ENCODE data around the gene ST3GAL6. TPM values are rescaled to one million over a fixed set of nuclear protein-coding genes. Genes with fewer than 3 reads are reported as not detected.

Gene ST3GAL6
- total RNA-seq, 3 donors from 2014 or later (not counting 1 experiment from before 2014, with no cell fraction given), result 0.38 to 3.7 (median 1.4) TPM

- Mint-ChIP-seq H3K27me3 (ENCODE audit: low read depth in 2 of 2) (no peaks in the 10 kb centered on the region), H3K4me3 (no peak overlapping the region), H3K4me1 (no peaks in the 10 kb centered on the region), H3K9me3 (no peaks in the 10 kb centered on the region), H3K36me3 (no peaks in the 10 kb centered on the region), H3K27ac (no peak overlapping the region)
- intact Hi-C loops (cut with micrococcal nuclease), result no loop called here
- no peaks in the 10 kb centered on the region for H3K4me1 ChIP-seq (ENCODE audit: control insufficient read depth, insufficient read depth, low read length)
- no peak for TF ChIP-seq CTCF (IDR thresholded peaks at IDR 0.05)
- no peak overlapping the region for H3K27ac ChIP-seq (ENCODE audit: low read length)
- no peaks in the 10 kb centered on the region for H3K9me3 ChIP-seq (ENCODE audit: control insufficient read depth, insufficient read depth, low read length)
- WGBS (ENCODE audit: insufficient coverage), result 91% methylated on average over 3 of the region's 4 CpGs
- DNase-seq (no peak), ATAC-seq (no peak)
- no peak overlapping the region for H3K4me3 ChIP-seq (ENCODE audit: low read length)
- no peaks in the 10 kb centered on the region for H3K27me3 ChIP-seq (ENCODE audit: control insufficient read depth, insufficient read depth, low read length)
- H3K36me3 ChIP-seq (ENCODE audit: control insufficient read depth, insufficient read depth, low read length), result no peaks in the 10 kb centered on the region
Measured at GRCh38 chr3:98807011-98807410, 43.9 kb downstream of the ST3GAL6 start.

GRCh38 chr3:98807561-98807960, 44.4 kb downstream of the ST3GAL6 start:
- H3K4me1 Mint-ChIP-seq, result no peaks in the 10 kb centered on the region
- Histone ChIP-seq H3K27me3 (ENCODE audit: control insufficient read depth, insufficient read depth, low read length) (no peaks in the 10 kb centered on the region), H3K4me3 (ENCODE audit: low read length) (no peak overlapping the region), H3K27ac (ENCODE audit: low read length) (no peak overlapping the region), H3K36me3 (ENCODE audit: control insufficient read depth, insufficient read depth, low read length) (no peaks in the 10 kb centered on the region), H3K9me3 (ENCODE audit: control insufficient read depth, insufficient read depth, low read length) (no peaks in the 10 kb centered on the region), H3K4me1 (ENCODE audit: control insufficient read depth, insufficient read depth, low read length) (no peaks in the 10 kb centered on the region)
- no peaks in the 10 kb centered on the region for H3K36me3 Mint-ChIP-seq
- no peak for DNase-seq
- ATAC-seq, result no peak
- no peaks in the 10 kb centered on the region for H3K9me3 Mint-ChIP-seq
- H3K4me3 Mint-ChIP-seq, result no peak overlapping the region
- no peaks in the 10 kb centered on the region for H3K27me3 Mint-ChIP-seq (ENCODE audit: low read depth in 2 of 2)
- intact Hi-C loops (cut with micrococcal nuclease), result no loop called here
- 70% methylated on average over 1 of the region's 1 CpG for WGBS (ENCODE audit: insufficient coverage)
- H3K27ac Mint-ChIP-seq, result no peak overlapping the region
- no peak for TF ChIP-seq CTCF (IDR thresholded peaks at IDR 0.05)

- Histone ChIP-seq H3K4me3 (ENCODE audit: low read length) (no peak overlapping the region), H3K27ac (ENCODE audit: low read length) (no peak overlapping the region), H3K27me3 (ENCODE audit: control insufficient read depth, insufficient read depth, low read length) (no peaks in the 10 kb centered on the region), H3K9me3 (ENCODE audit: control insufficient read depth, insufficient read depth, low read length) (no peaks in the 10 kb centered on the region), H3K4me1 (ENCODE audit: control insufficient read depth, insufficient read depth, low read length) (no peaks in the 10 kb centered on the region), H3K36me3 (ENCODE audit: control insufficient read depth, insufficient read depth, low read length) (no peaks in the 10 kb centered on the region)
- H3K36me3 Mint-ChIP-seq, result no peaks in the 10 kb centered on the region
- no peak overlapping the region for H3K27ac Mint-ChIP-seq
- H3K4me3 Mint-ChIP-seq, result no peak overlapping the region
- H3K9me3 Mint-ChIP-seq, result no peaks in the 10 kb centered on the region
- ATAC-seq (no peak), DNase-seq (no peak)
- 88% methylated on average over 1 of the region's 2 CpGs for WGBS (ENCODE audit: insufficient coverage)
- no peak for TF ChIP-seq CTCF (IDR thresholded peaks at IDR 0.05)
- no peaks in the 10 kb centered on the region for H3K27me3 Mint-ChIP-seq (ENCODE audit: low read depth in 2 of 2)
- no peaks in the 10 kb centered on the region for H3K4me1 Mint-ChIP-seq
- intact Hi-C loops (cut with micrococcal nuclease), result no loop called here
Measured at GRCh38 chr3:98808071-98808470, 44.9 kb downstream of the ST3GAL6 start.

- Histone ChIP-seq H3K27me3 (ENCODE audit: control insufficient read depth, insufficient read depth, low read length) (no peaks in the 10 kb centered on the region), H3K27ac (ENCODE audit: low read length) (no peak overlapping the region), H3K4me1 (ENCODE audit: control insufficient read depth, insufficient read depth, low read length) (no peaks in the 10 kb centered on the region), H3K9me3 (ENCODE audit: control insufficient read depth, insufficient read depth, low read length) (no peaks in the 10 kb centered on the region), H3K4me3 (ENCODE audit: low read length) (no peak overlapping the region), H3K36me3 (ENCODE audit: control insufficient read depth, insufficient read depth, low read length) (no peaks in the 10 kb centered on the region)
- 61% methylated on average over 2 of the region's 3 CpGs for WGBS (ENCODE audit: insufficient coverage)
- no peak for TF ChIP-seq CTCF (IDR thresholded peaks at IDR 0.05)
- Mint-ChIP-seq H3K27me3 (ENCODE audit: low read depth in 2 of 2) (no peaks in the 10 kb centered on the region), H3K9me3 (no peaks in the 10 kb centered on the region), H3K27ac (no peak overlapping the region), H3K36me3 (no peaks in the 10 kb centered on the region), H3K4me3 (no peak overlapping the region), H3K4me1 (no peaks in the 10 kb centered on the region)
- intact Hi-C loops (cut with micrococcal nuclease), result no loop called here
- no peak for ATAC-seq
- DNase-seq, result no peak
Measured at GRCh38 chr3:98809557-98809956, 46.4 kb downstream of the ST3GAL6 start.
